NB4 (cell line): ENCODE results near the gene CDHR3.

Source experiments
- CTCF ChIP-seq: IDR thresholded peaks from one replicate; pipeline ENCODE4 v1.5.1; 2012; ENCODE audit warnings: low read depth, low read length
- MAX ChIP-seq: IDR thresholded peaks from 2 replicates; pipeline ENCODE4 v1.6.1; 2011; ENCODE audit warnings: low read depth, low read length
- MYC ChIP-seq: IDR thresholded peaks from 2 replicates; pipeline ENCODE4 v1.6.1; 2011; ENCODE audit warnings: low read depth, low read length
- POLR2A ChIP-seq: IDR thresholded peaks from 2 replicates; pipeline ENCODE4 v1.6.1; 2011; ENCODE audit warnings: mild to moderate bottlenecking; ENCODE audit not compliant: insufficient read length; ENCODE audit errors: extremely low read depth

GRCh38 chr7:106006906-106007305, 43.8 kb downstream of the CDHR3 start:
- TF ChIP-seq CTCF, result no peak
- no peak for TF ChIP-seq MYC
- no peak for TF ChIP-seq POLR2A
- TF ChIP-seq MAX, result no peak
